Glutamatergic neuron (in vitro differentiated cells): ENCODE measurements around the gene TLL2. TPM values are rescaled to one million over a fixed set of nuclear protein-coding genes. Genes with fewer than 3 reads are reported as not detected.

Experiments used
- DNase-seq: peaks from one replicate; pipeline ENCODE4 v3.0.0; 2022
- H3K27ac Mint-ChIP-seq: one replicate; pipeline ENCODE4 v1.8.0; 2020; ENCODE audit warnings: mild to moderate bottlenecking, mixed read lengths, inconsistent platforms; ENCODE audit not compliant: unreplicated experiment
- H3K27me3 Mint-ChIP-seq: one replicate; pipeline ENCODE4 v1.8.0; 2020; ENCODE audit warnings: mild to moderate bottlenecking, moderate library complexity, mixed read lengths, inconsistent platforms; ENCODE audit not compliant: unreplicated experiment
- H3K36me3 Mint-ChIP-seq: one replicate; pipeline ENCODE4 v1.8.0; 2020; ENCODE audit warnings: mild to moderate bottlenecking, mixed read lengths, inconsistent platforms; ENCODE audit not compliant: unreplicated experiment
- H3K4me1 Mint-ChIP-seq: one replicate; pipeline ENCODE4 v1.8.0; 2020; ENCODE audit warnings: mild to moderate bottlenecking, low read depth, mixed read lengths, inconsistent platforms; ENCODE audit not compliant: unreplicated experiment
- H3K4me3 Mint-ChIP-seq: one replicate; pipeline ENCODE4 v1.8.0; 2020; ENCODE audit warnings: mild to moderate bottlenecking, mixed read lengths, inconsistent platforms; ENCODE audit not compliant: unreplicated experiment
- H3K9me3 Mint-ChIP-seq: one replicate; pipeline ENCODE4 v1.8.0; 2020; ENCODE audit warnings: mild to moderate bottlenecking, moderate library complexity, mixed read lengths, inconsistent platforms; ENCODE audit not compliant: unreplicated experiment
- CTCF ChIP-seq: fragments of 200-600 bp; sonication (generic); IDR thresholded peaks from one replicate; pipeline ENCODE4 v1.5.0; 2021; ENCODE audit not compliant: partially characterized antibody, unreplicated experiment
- total RNA-seq: library from RNA; stranded (reverse); fragmentation: NEBNext Ultra II Directional; extraction: Animal tissue kit (Norgen Biotek cat#: 25700); gene quantifications from one replicate; pipeline ENCODE4 v1.2.1, GENCODE V29; 2021; ENCODE audit not compliant: unreplicated experiment

The TLL2 gene
- total RNA-seq, 1 donor from 2014 or later, result 0.17 TPM

DNA sequence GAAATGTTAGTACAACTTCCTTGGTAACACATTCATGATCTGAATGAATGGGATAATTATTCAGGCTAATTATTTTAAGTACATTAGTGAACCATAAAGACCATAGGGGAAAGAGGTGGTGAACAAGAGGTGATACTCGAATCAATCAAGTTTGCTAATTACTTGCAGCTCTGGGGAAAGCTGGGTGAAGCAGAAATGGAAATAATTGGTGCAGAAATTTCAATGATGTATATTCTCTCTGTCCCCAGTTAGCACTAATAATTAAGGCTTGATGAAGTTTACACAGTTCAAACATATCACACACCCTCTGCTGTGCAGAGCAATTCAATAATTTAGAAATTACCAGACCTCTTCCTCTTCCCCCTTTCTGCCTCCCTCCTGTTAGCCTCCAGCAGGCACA, 105.5 kb downstream of the TLL2 start:
- H3K4me3 Mint-ChIP-seq, result no peak overlapping the region
- peaks cover 6% of the 10 kb centered on the region for H3K4me1 Mint-ChIP-seq
- H3K27me3 Mint-ChIP-seq, result peaks cover 4% of the 10 kb centered on the region
- DNase-seq, result no peak
- TF ChIP-seq CTCF, result no peak
- no peaks in the 10 kb centered on the region for H3K9me3 Mint-ChIP-seq
- H3K36me3 Mint-ChIP-seq, result no peaks in the 10 kb centered on the region
- no peak overlapping the region for H3K27ac Mint-ChIP-seq

DNA sequence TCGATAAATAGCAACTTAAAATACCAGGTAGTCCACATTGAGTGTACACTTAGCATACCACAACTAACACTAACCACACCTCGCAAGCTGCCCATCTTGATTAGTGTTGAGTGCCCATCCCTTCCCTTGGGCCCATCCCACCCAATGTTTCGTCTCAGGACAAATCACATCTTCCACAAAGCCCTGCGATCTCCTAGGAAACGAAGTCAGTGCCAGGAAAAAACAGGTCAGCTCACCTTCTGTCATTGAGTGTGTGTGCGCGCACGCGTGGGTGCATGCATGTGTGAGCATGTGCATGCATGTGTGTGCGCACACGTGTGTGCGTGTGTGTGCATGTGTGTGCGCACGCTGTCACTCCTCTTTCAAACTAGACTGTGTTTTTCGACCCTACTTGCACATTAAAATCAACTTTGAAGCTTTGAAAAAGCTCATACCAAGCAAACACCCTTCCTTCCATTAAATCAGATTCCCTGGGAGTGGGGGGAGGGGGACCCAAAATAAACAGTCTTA, 106.1 kb downstream of the TLL2 start:
- H3K27me3 Mint-ChIP-seq, result peaks cover 4% of the 10 kb centered on the region
- no peaks in the 10 kb centered on the region for H3K9me3 Mint-ChIP-seq
- no peak for DNase-seq
- peaks cover 6% of the 10 kb centered on the region for H3K4me1 Mint-ChIP-seq
- H3K36me3 Mint-ChIP-seq, result no peaks in the 10 kb centered on the region
- TF ChIP-seq CTCF, result no peak
- H3K4me3 Mint-ChIP-seq, result no peak overlapping the region
- H3K27ac Mint-ChIP-seq, result no peak overlapping the region

DNA sequence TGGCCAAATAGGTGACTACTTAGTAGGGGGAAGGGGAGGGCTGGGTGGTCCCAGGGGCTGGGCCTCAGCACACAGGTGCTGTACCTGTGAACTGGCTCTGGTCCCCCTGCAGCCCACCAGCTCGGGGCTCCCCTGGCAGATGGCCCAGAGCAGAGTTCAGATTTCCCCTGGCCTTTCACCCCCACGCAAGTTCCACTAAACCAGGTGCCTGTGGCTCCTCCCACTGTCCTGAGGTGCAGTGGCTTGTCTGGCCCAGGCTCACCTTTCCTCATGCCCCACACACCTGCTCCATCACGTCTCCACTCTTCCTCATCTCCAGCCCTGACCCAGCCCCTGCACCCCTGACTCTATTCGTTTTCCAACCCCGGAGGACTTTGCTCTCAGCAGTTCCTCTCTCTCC, 107.6 kb downstream of the TLL2 start:
- Mint-ChIP-seq H3K4me3 (no peak overlapping the region), H3K9me3 (no peaks in the 10 kb centered on the region), H3K27me3 (peaks cover 4% of the 10 kb centered on the region), H3K27ac (no peak overlapping the region), H3K36me3 (no peaks in the 10 kb centered on the region), H3K4me1 (peaks cover 6% of the 10 kb centered on the region)
- no peak for DNase-seq
- TF ChIP-seq CTCF, result no peak

GRCh38 chr10:96402417-96403305, 111.1 kb downstream of the TLL2 start:
- no peak for TF ChIP-seq CTCF
- Mint-ChIP-seq H3K27me3 (peaks cover 4% of the 10 kb centered on the region), H3K4me1 (peaks cover 6% of the 10 kb centered on the region), H3K36me3 (no peaks in the 10 kb centered on the region), H3K4me3 (no peak overlapping the region), H3K27ac (no peak overlapping the region), H3K9me3 (no peaks in the 10 kb centered on the region)
- no peak for DNase-seq

DNA sequence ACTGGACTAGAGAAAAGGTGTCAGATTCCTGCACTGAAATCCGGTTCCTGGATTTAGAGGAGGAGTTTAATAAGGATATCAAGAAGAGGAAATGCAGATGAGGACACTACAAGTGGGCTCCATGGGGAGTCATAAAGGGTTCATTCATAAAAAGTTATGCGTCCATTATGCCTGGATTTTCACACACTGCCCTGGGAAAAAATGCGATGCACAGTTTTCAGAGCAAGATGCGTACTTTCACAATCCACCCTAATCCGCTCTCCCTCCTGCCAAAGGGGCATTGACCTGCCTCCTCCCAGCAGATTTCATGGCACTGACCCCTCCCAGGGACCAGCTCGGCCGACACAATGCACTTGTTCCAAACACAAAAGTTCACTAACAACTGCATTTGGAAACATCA, 112.7 kb downstream of the TLL2 start:
- no peak for TF ChIP-seq CTCF
- no peak overlapping the region for H3K4me3 Mint-ChIP-seq
- H3K4me1 Mint-ChIP-seq, result peaks cover 6% of the 10 kb centered on the region
- no peaks in the 10 kb centered on the region for H3K9me3 Mint-ChIP-seq
- DNase-seq, result no peak
- H3K36me3 Mint-ChIP-seq, result no peaks in the 10 kb centered on the region
- no peaks in the 10 kb centered on the region for H3K27me3 Mint-ChIP-seq
- no peak overlapping the region for H3K27ac Mint-ChIP-seq
